CD4-positive, alpha-beta memory T cell (primary cell): Measurements from ENCODE around the gene CLSTN1. TPM values are rescaled to one million over a fixed set of nuclear protein-coding genes. Genes with fewer than 3 reads are reported as not detected.

Experiments used
- CTCF ChIA-PET: fragments of 350-600 bp; sonication (Branson Sonifier 250); formaldehyde crosslinking; loops from one replicate; lab custom pipeline; 2021; ENCODE audit warnings: inconsistent platforms; ENCODE audit not compliant: partially characterized antibody; lab: Charles Lee
- POLR2A ChIA-PET: fragments of 350-600 bp; sonication (Branson Sonifier 250); formaldehyde crosslinking; loops from one replicate; lab custom pipeline; 2021; ENCODE audit not compliant: partially characterized antibody; lab: Charles Lee
- DNase-seq, 5 donors: peaks; one replicate each; pipeline versions ENCODE4 v3.0.0 to v3.0.0-alpha.2; 2020 to 2022; ENCODE audit warnings: mixed read lengths in 1 of 5
- H3K27ac ChIP-seq: one replicate; pipeline ENCODE4 v1.7.0; 2013; ENCODE audit warnings: low read depth, low read length
- H3K27me3 ChIP-seq: 2 replicates; pipeline ENCODE4 v1.7.0; 2013; ENCODE audit warnings: mild to moderate bottlenecking, low read length, moderate library complexity; ENCODE audit not compliant: insufficient read depth
- H3K36me3 ChIP-seq: 2 replicates; pipeline ENCODE4 v1.7.0; 2013; ENCODE audit warnings: mild to moderate bottlenecking, low read length, moderate library complexity; ENCODE audit not compliant: insufficient read depth
- H3K4me1 ChIP-seq: 2 replicates; pipeline ENCODE4 v1.7.0; 2013; ENCODE audit warnings: mild to moderate bottlenecking, low read length, moderate library complexity; ENCODE audit not compliant: insufficient read depth
- H3K4me3 ChIP-seq, 2 donors: one replicate each; pipeline ENCODE4 v1.7.0; 2013; ENCODE audit warnings: low read length in 2 of 2, mild to moderate bottlenecking in 1 of 2
- H3K9me3 ChIP-seq, 2 donors: one replicate each; pipeline ENCODE4 v1.7.0; 2013; ENCODE audit warnings: low read length in 2 of 2, control low read depth in 1 of 2; ENCODE audit not compliant: control insufficient read depth in 1 of 2
- H3K27ac Mint-ChIP-seq, 7 donors: one replicate each; pipeline ENCODE4 v1.8.0; 2020 to 2021; ENCODE audit warnings: mixed read lengths in 7 of 7, mild to moderate bottlenecking in 6 of 7, inconsistent platforms in 3 of 7, moderate library complexity in 3 of 7
- H3K27me3 Mint-ChIP-seq, 2 donors: one replicate each; pipeline ENCODE4 v1.8.0; 2020 to 2021; ENCODE audit warnings: mixed read lengths in 2 of 2
- H3K36me3 Mint-ChIP-seq, 2 donors: one replicate each; pipeline ENCODE4 v1.8.0; 2020 to 2021; ENCODE audit warnings: mixed read lengths in 2 of 2, inconsistent platforms in 1 of 2, mild to moderate bottlenecking in 1 of 2
- H3K4me1 Mint-ChIP-seq, 4 donors: one replicate each; pipeline ENCODE4 v1.8.0; 2020 to 2021; ENCODE audit warnings: mixed read lengths in 4 of 4, mild to moderate bottlenecking in 1 of 4
- H3K4me3 Mint-ChIP-seq, 8 donors: one replicate each; pipeline ENCODE4 v1.8.0; 2020 to 2021; ENCODE audit warnings: mixed read lengths in 8 of 8, mild to moderate bottlenecking in 7 of 8, moderate library complexity in 6 of 8, inconsistent platforms in 3 of 8
- H3K9me3 Mint-ChIP-seq, 8 donors: one replicate each; pipeline ENCODE4 v1.8.0; 2020 to 2021; ENCODE audit warnings: mixed read lengths in 8 of 8, mild to moderate bottlenecking in 5 of 8, inconsistent platforms in 3 of 8, moderate library complexity in 1 of 8
- intact Hi-C: fragments of 100-400 bp; cut with micrococcal nuclease; formaldehyde crosslinking; loops from one replicate; pipeline ENCODE4 v1.15.1; 2023
- polyA plus RNA-seq, 2 donors: library from polyadenylated mRNA; unstranded; fragments of 300-500 nt; fragmentation: Illumina TruSeq; gene quantifications; one replicate each; pipeline ENCODE4 v1.2.3, GENCODE V29; 2021
- total RNA-seq, 2 experiments: library from RNA; stranded (reverse); gene quantifications; one replicate each; pipeline ENCODE4 v1.2.3, GENCODE V29; 2021

CLSTN1 gene
- total and polyA plus RNA-seq, 4 experiments from 2014 or later: 6.9 to 109 (median 78.7) TPM

DNA sequence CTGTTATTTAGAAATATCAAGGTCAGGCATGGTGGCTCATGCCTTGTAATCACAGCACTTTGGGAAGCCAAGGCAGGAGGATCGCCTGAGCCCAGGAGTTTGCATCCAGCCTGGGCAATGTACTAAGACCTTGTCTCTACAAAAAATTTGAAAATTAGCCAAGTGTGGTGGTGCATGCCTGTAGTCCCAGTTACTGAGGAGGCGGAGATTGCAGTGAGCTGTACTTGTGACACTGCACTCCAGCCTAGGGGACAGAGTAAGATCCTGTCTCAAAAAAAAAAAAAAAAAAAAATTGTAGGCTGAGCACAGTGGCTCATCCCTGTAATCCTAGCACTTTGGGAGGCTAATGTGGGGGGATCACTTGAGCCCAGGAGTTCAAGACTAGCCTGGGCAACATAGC, 127.0 kb downstream of the CLSTN1 start:
- Mint-ChIP-seq H3K4me1 (peaks cover 32 to 69% (median 50%) of the 10 kb centered on the region in 4 donors), H3K9me3 (no peaks in the 10 kb centered on the region), H3K27ac (peak overlapping the region in 3 of 7 donors; percentile 15 to 79 (median 67)), H3K36me3 (peaks cover 32 to 51% of the 10 kb centered on the region in 2 donors), H3K27me3 (no peaks in the 10 kb centered on the region), H3K4me3 (no peak overlapping the region)
- ChIA-PET CTCF (no interaction called here), POLR2A (interaction anchor here (0.5 to 1.3 kb wide), 2 partner anchors 16 to 20 kb away, joined by 3 to 4 read pairs; no protein-coding TSS in a partner anchor)
- H3K27me3 ChIP-seq: no peaks in the 10 kb centered on the region
- no peak overlapping the region for H3K4me3 ChIP-seq
- H3K9me3 ChIP-seq: no peaks in the 10 kb centered on the region
- no peak for DNase-seq
- no peak overlapping the region for H3K27ac ChIP-seq
- intact Hi-C loops: no loop called here
- peaks cover 34% of the 10 kb centered on the region for H3K4me1 ChIP-seq
- peaks cover 18% of the 10 kb centered on the region for H3K36me3 ChIP-seq

DNA sequence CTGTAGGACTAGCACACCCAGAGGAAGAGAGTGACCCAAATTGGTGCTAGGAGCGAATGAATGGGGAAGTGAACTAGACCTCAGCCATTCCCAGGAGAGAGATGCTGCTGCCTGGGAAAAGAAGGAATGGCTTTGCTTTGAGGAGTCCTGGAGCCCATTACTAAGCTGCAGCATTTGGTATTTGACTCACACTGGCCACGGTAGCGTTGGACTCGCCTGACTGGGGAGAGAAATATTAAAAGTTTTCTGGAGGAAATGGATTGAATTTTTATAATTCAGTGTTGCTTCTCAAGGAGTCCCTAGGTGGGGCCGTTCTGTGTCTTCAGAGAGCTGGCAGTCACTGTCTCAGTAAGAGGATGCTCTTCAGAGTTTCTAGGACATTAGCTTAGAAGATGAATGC, 132.1 kb downstream of the CLSTN1 start:
- no peak overlapping the region for H3K27ac ChIP-seq
- Mint-ChIP-seq H3K27me3 (no peaks in the 10 kb centered on the region), H3K27ac (peak overlapping the region in 4 of 7 donors; percentile 24 to 88 (median 80)), H3K4me1 (peaks cover 35 to 76% (median 58%) of the 10 kb centered on the region in 4 donors), H3K36me3 (peaks cover 27 to 36% of the 10 kb centered on the region in 2 donors), H3K9me3 (peaks cover 0 to 2% (median 0%) of the 10 kb centered on the region in 8 donors), H3K4me3 (peak overlapping the region in 6 of 8 donors; percentile 80 to 93 (median 88))
- no peaks in the 10 kb centered on the region for H3K27me3 ChIP-seq
- ChIA-PET CTCF (interaction anchor here (0.7 to 2.8 kb wide), 7 partner anchors 11 to 65 kb away, joined by 3 to 14 read pairs (median 5); no protein-coding TSS in a partner anchor), POLR2A (interaction anchor here (0.8 to 12.8 kb wide), 5 partner anchors 15 to 64 kb away, joined by 3 to 155 read pairs (median 76); partner anchors contain the start of gene PIK3CD)
- peaks cover 58% of the 10 kb centered on the region for H3K4me1 ChIP-seq
- peaks cover 18% of the 10 kb centered on the region for H3K36me3 ChIP-seq
- no peak overlapping the region for H3K4me3 ChIP-seq
- intact Hi-C loops: no loop called here
- H3K9me3 ChIP-seq: no peaks in the 10 kb centered on the region
- DNase-seq: no peak

DNA sequence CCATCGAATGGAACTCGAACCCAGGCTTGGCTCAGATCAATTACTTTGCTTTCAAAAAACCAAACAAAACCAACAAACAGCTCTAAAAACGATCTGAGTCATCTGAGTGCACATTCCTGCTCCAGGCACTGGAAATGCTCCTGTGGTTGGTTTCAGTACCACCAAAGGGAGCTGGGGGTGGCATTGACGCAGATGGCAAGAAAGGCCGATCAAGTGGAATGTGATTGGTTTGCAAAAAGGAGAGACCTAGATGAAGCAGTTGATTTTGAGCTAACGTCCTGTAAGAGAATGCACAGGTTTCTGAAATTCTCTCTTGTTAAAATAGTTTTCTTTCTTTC, 132.7 kb downstream of the CLSTN1 start:
- H3K36me3 Mint-ChIP-seq: peaks cover 27 to 33% of the 10 kb centered on the region in 2 donors
- Histone ChIP-seq H3K36me3 (peaks cover 18% of the 10 kb centered on the region), H3K27ac (peak overlapping the region; percentile 36), H3K27me3 (no peaks in the 10 kb centered on the region), H3K9me3 (no peaks in the 10 kb centered on the region), H3K4me3 (no peak overlapping the region), H3K4me1 (peaks cover 62% of the 10 kb centered on the region)
- POLR2A ChIA-PET: interaction anchor here (0.9 to 12.8 kb wide), 7 partner anchors 10 to 63 kb away, joined by 3 to 155 read pairs (median 5); partner anchors contain the start of gene PIK3CD
- peak overlapping the region; percentile 70 to 91 (median 78) for H3K27ac Mint-ChIP-seq
- DNase-seq: no peak
- CTCF ChIA-PET: interaction anchor here (1.2 to 2.8 kb wide), 6 partner anchors 11 to 64 kb away, joined by 4 to 14 read pairs (median 6); no protein-coding TSS in a partner anchor
- peaks cover 38 to 80% (median 60%) of the 10 kb centered on the region in 4 donors for H3K4me1 Mint-ChIP-seq
- no peaks in the 10 kb centered on the region for H3K27me3 Mint-ChIP-seq
- intact Hi-C loops: no loop called here
- peak overlapping the region; percentile 80 to 93 (median 88) for H3K4me3 Mint-ChIP-seq
- peaks cover 0 to 2% (median 0%) of the 10 kb centered on the region in 8 donors for H3K9me3 Mint-ChIP-seq

DNA sequence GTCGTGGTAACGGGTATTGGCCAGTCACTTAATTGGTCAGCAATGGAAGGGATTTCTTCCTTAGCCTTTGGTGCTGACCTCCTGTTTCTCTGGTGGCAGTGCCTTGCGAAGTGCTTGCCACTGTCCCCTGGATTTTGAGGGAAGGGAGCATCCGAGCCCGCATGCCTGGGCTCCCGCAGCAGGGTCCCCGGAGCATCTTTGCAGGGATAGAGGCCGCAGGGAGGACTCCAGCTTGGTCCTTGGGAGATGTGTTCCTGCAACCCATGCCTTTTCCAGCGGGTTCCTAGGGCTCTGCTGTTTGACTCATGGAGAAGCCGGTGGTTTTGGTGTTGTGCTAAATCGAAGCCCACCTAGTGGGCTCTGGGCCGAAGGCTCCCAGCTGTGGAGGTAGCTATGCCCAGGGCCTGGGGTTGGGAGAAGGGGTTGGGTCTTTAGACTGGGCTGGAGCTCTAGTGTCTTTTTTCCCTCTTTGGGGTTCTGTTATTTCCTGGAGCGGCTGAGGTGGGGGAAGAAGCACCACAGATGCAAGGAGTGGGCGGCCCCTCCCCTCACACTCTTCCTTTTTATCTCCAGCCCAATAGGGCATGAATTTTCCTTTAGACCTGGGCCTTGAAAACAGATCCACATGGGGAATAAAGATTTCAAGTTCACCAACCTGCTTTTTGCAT, 133.2 kb downstream of the CLSTN1 start:
- H3K4me3 ChIP-seq: peak overlapping the region in 1 of 2 donors; percentile 29
- H3K4me1 ChIP-seq: peaks cover 67% of the 10 kb centered on the region
- intact Hi-C loops: no loop called here
- POLR2A ChIA-PET: interaction anchor here (0.9 to 12.8 kb wide), 7 partner anchors 11 to 63 kb away, joined by 3 to 155 read pairs (median 5); partner anchors contain the start of gene PIK3CD
- H3K9me3 ChIP-seq: no peaks in the 10 kb centered on the region
- DNase-seq: no peak
- Mint-ChIP-seq H3K4me1 (peaks cover 43 to 85% (median 65%) of the 10 kb centered on the region in 4 donors), H3K9me3 (peaks cover 0 to 2% (median 0%) of the 10 kb centered on the region in 8 donors), H3K27me3 (no peaks in the 10 kb centered on the region), H3K4me3 (peak overlapping the region; percentile 80 to 93 (median 88)), H3K36me3 (peaks cover 27 to 38% of the 10 kb centered on the region in 2 donors), H3K27ac (peak overlapping the region; percentile 78 to 95 (median 88))
- H3K27me3 ChIP-seq: no peaks in the 10 kb centered on the region
- H3K36me3 ChIP-seq: peaks cover 18% of the 10 kb centered on the region
- CTCF ChIA-PET: interaction anchor here (1.2 to 2.8 kb wide), 6 partner anchors 12 to 64 kb away, joined by 4 to 14 read pairs (median 6); no protein-coding TSS in a partner anchor
- peak overlapping the region; percentile 36 for H3K27ac ChIP-seq

DNA sequence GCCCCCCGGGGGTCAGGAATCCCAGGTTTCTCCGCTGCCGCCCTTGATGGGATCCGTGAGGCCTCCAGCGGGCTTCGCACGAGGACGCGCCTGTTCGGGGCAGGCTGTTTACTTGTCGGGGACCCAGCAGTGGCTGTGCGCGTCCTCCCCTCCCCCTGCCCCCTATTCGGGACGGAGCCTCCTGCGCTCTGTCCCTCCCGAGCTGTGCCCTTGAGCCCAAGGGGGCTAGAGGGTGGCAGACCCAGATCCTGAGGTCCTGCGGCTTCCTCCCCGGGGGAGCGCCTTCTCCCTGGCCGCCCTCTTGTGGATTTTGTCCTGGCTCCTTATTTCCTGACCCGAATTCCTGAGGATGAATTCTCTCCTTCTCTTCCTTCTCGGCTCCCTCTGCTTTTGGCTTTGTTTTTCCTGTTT, 133.8 kb downstream of the CLSTN1 start:
- Histone ChIP-seq H3K4me1 (peaks cover 69% of the 10 kb centered on the region), H3K4me3 (peak overlapping the region; percentile 9 to 29), H3K27me3 (no peaks in the 10 kb centered on the region), H3K27ac (peak overlapping the region; percentile 36), H3K9me3 (no peaks in the 10 kb centered on the region), H3K36me3 (peaks cover 18% of the 10 kb centered on the region)
- H3K4me1 Mint-ChIP-seq: peaks cover 39 to 83% (median 61%) of the 10 kb centered on the region in 4 donors
- POLR2A ChIA-PET: interaction anchor here (1.0 to 12.8 kb wide), 5 partner anchors 11 to 62 kb away, joined by 3 to 155 read pairs (median 76); partner anchors contain the start of gene PIK3CD
- CTCF ChIA-PET: interaction anchor here (1.7 to 2.7 kb wide), 3 partner anchors 25 to 63 kb away, joined by 6 to 14 read pairs (median 7); no protein-coding TSS in a partner anchor
- H3K9me3 Mint-ChIP-seq: peaks cover 0 to 2% (median 0%) of the 10 kb centered on the region in 8 donors
- peak overlapping the region; percentile 44 to 95 (median 88) for H3K27ac Mint-ChIP-seq
- DNase-seq: no peak
- H3K36me3 Mint-ChIP-seq: peaks cover 23 to 33% of the 10 kb centered on the region in 2 donors
- H3K27me3 Mint-ChIP-seq: no peaks in the 10 kb centered on the region
- intact Hi-C loops: loop anchor here (1.0 kb wide), 1 partner anchor 63 kb away; no protein-coding TSS in a partner anchor
- H3K4me3 Mint-ChIP-seq: peak overlapping the region; percentile 80 to 93 (median 88)

DNA sequence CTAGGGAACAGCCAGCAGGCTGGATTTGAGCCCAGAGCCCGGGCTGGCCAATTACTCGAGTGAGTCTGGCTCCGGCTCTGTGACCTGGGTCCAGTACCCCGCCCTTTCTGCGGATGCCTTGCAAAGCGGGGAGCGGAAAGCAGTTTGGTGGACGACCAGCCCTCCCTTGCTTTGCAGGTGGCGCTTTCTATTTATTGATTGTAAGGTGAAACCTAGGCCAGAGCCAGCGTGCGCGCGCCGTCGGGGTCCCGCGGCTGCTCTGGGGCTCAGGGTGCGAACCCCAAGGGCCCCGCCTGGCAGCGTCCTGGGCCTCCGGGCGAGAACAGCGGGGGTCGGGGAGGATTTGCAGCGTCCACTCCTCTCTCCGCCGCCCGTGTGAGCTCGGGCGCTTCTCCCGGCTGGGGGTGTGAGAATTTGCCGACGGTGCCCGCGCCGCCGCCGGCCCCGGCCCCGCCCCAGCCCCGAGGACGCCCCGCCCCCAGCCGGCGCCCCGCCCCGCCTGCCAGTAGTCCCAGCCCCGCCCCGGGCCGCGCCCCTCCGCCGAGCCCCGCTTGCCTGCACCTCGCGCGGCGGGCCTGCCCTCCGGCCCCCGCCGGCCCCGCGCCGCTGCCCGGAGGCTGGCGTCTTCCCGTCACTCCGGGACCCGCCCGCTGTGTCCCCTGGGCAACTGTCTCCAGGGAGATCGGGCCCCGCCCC, 134.6 kb downstream of the CLSTN1 start:
- intact Hi-C loops: loop anchor here (1.0 kb wide), 1 partner anchor 62 kb away; no protein-coding TSS in a partner anchor
- H3K4me1 Mint-ChIP-seq: peaks cover 38 to 80% (median 60%) of the 10 kb centered on the region in 4 donors
- peak overlapping the region in 4 of 7 donors; percentile 46 to 85 (median 52) for H3K27ac Mint-ChIP-seq
- POLR2A ChIA-PET: interaction anchor here (1.0 to 12.8 kb wide), 6 partner anchors 13 to 61 kb away, joined by 3 to 155 read pairs (median 40); partner anchors contain the start of gene PIK3CD
- Histone ChIP-seq H3K4me3 (peak overlapping the region; percentile 57 to 63), H3K9me3 (no peaks in the 10 kb centered on the region), H3K36me3 (peaks cover 18% of the 10 kb centered on the region), H3K27ac (peak overlapping the region; percentile 37), H3K27me3 (no peaks in the 10 kb centered on the region), H3K4me1 (peaks cover 77% of the 10 kb centered on the region)
- CTCF ChIA-PET: interaction anchor here (0.9 to 3.7 kb wide), 3 partner anchors 25 to 63 kb away, joined by 3 to 21 read pairs (median 4); no protein-coding TSS in a partner anchor
- peak; percentile 75 to 80 (median 78) for DNase-seq
- H3K27me3 Mint-ChIP-seq: no peaks in the 10 kb centered on the region
- peak overlapping the region; percentile 61 to 89 (median 78) for H3K4me3 Mint-ChIP-seq
- peaks cover 0 to 2% (median 0%) of the 10 kb centered on the region in 8 donors for H3K9me3 Mint-ChIP-seq
- peaks cover 22 to 30% of the 10 kb centered on the region in 2 donors for H3K36me3 Mint-ChIP-seq
